Left lung (tissue), 10 donors: ENCODE results near the gene RERE. TPM values are rescaled to one million over a fixed set of nuclear protein-coding genes. Genes with fewer than 3 reads are reported as not detected.
A peak's percentile ranks its signal among the peaks of the same experiment; 100 is the strongest.

Experiments used
- ATAC-seq: fragments of 200-7000 bp; cut with Tn5 transposase; one replicate; pipeline ENCODE4 v1.9.1; 2020; ENCODE audit warnings: moderate library complexity
- DNase-seq, 4 donors: peaks; one replicate each; pipeline ENCODE4 v3.0.0-alpha.2; 2013 to 2020
- H3K27ac ChIP-seq, 2 donors: fragments of 200-600 bp; sonication (generic) in 1 of 2; one replicate each; pipeline versions ENCODE4 v1.5.0 to v1.8.0; 2020 to 2021
- H3K27me3 ChIP-seq, 2 donors: fragments of 200-600 bp; sonication (generic) in 1 of 2; one replicate each; pipeline versions ENCODE4 v1.5.0 to v1.8.0; 2020 to 2021
- H3K36me3 ChIP-seq, 2 donors: fragments of 200-600 bp; sonication (generic) in 1 of 2; one replicate each; pipeline versions ENCODE4 v1.5.0 to v1.8.0; 2020 to 2021
- H3K4me1 ChIP-seq, 2 donors: fragments of 200-600 bp; one replicate each; pipeline ENCODE4 v1.8.0; 2021
- H3K4me3 ChIP-seq, 2 donors: fragments of 200-600 bp; sonication (generic) in 1 of 2; one replicate each; pipeline versions ENCODE4 v1.5.0 to v1.8.0; 2020 to 2021; ENCODE audit warnings: mild to moderate bottlenecking in 1 of 2
- H3K9me3 ChIP-seq, 2 donors: fragments of 200-600 bp; sonication (generic) in 1 of 2; one replicate each; pipeline versions ENCODE4 v1.5.0 to v1.8.0; 2020 to 2021
- intact Hi-C, 2 donors: fragments of 100-400 bp; cut with DNase I; formaldehyde crosslinking; loops; one replicate each; pipeline versions ENCODE4 v1.11.2 to v1.14.2; 2022
- polyA plus RNA-seq, 6 donors: library from polyadenylated mRNA; unstranded; fragments of 120-200 nt; gene quantifications; one replicate each; pipeline ENCODE4 v1.2.1, GENCODE V29; 2013; ENCODE audit not compliant: insufficient read length in 6 of 6
- total RNA-seq, 2 donors: library from RNA; stranded (reverse); fragmentation: NEBNext Ultra II Directional; extraction: Animal tissue kit (Norgen Biotek cat#: 25700); gene quantifications; one replicate each; pipeline ENCODE4 v1.2.1, GENCODE V29; 2021
- TF ChIP-seq, protein P1 (sequence below), 2 donors: fragments of 200-600 bp; sonication (generic) in 1 of 2; IDR thresholded peaks; one replicate each; pipeline versions ENCODE4 v1.5.0 to v1.8.0; 2021; ENCODE audit warnings: antibody characterized with exemption in 2 of 2
- donor health status: DM: no; HTN: yes; CAD: no.
- donor health status: DM: no; HTN: no; CAD: no.

Gene RERE
- total and polyA plus RNA-seq, 8 donors, result 73.3 to 135 (median 130) TPM

DNA sequence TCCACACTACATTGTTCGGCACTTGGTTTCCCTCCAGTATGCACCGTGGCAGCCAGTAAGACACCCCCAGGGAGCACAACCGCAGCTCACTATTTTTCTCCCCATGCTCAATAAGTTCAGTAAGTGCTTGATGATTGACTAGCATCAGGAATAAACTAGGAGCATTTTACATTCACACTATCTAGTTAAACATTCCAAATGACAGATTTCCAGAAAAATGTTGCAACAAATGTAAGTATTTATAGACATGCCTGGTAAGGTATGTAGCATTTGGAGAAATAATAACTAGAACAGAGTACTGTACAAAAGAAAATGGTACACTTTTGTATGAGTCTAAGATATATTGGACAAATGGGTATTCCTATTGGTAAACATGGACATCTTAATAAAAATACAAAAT is 406.6 kb downstream of the RERE start:
- peak overlapping the region in 1 of 2 donors; percentile 48 for H3K27ac ChIP-seq
- TF ChIP-seq, protein P1, sequence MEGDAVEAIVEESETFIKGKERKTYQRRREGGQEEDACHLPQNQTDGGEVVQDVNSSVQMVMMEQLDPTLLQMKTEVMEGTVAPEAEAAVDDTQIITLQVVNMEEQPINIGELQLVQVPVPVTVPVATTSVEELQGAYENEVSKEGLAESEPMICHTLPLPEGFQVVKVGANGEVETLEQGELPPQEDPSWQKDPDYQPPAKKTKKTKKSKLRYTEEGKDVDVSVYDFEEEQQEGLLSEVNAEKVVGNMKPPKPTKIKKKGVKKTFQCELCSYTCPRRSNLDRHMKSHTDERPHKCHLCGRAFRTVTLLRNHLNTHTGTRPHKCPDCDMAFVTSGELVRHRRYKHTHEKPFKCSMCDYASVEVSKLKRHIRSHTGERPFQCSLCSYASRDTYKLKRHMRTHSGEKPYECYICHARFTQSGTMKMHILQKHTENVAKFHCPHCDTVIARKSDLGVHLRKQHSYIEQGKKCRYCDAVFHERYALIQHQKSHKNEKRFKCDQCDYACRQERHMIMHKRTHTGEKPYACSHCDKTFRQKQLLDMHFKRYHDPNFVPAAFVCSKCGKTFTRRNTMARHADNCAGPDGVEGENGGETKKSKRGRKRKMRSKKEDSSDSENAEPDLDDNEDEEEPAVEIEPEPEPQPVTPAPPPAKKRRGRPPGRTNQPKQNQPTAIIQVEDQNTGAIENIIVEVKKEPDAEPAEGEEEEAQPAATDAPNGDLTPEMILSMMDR (IDR thresholded peaks at IDR 0.05), result no peak
- ATAC-seq (no peak), DNase-seq (no peak)
- H3K9me3 ChIP-seq, result no peaks in the 10 kb centered on the region
- intact Hi-C loops, result no loop called here
- peaks cover 31 to 76% of the 10 kb centered on the region in 2 donors for H3K4me1 ChIP-seq
- peaks cover 0 to 45% of the 10 kb centered on the region in 2 donors for H3K36me3 ChIP-seq
- no peaks in the 10 kb centered on the region for H3K27me3 ChIP-seq
- no peak overlapping the region for H3K4me3 ChIP-seq

DNA sequence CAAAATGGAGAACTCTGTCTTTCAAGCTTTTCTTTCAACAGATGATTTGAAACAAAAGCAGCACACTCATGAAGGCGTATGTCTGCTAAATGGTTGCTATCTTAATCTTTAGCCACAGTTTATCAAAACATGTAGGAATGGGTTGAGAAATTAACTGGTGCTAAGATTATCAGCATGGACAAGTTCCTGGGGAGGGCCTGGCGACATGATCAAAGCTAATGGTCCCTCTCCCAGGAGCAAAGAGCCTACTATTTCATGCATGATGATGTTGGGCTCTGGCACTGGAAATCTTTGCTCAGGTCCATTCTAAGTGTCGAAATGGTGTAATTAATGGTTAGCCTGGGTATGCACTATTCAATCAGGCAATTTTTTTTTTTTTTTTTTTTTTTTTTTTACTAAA is 407.8 kb downstream of the RERE start:
- intact Hi-C loops, result no loop called here
- DNase-seq (no peak), ATAC-seq (no peak)
- Histone ChIP-seq H3K27ac (peak overlapping the region; percentile 70 to 73), H3K4me3 (no peak overlapping the region), H3K9me3 (no peaks in the 10 kb centered on the region), H3K4me1 (peaks cover 31 to 75% of the 10 kb centered on the region in 2 donors), H3K27me3 (no peaks in the 10 kb centered on the region), H3K36me3 (peaks cover 0 to 54% of the 10 kb centered on the region in 2 donors)
- TF ChIP-seq, protein P1 (IDR thresholded peaks at IDR 0.05), result no peak

DNA sequence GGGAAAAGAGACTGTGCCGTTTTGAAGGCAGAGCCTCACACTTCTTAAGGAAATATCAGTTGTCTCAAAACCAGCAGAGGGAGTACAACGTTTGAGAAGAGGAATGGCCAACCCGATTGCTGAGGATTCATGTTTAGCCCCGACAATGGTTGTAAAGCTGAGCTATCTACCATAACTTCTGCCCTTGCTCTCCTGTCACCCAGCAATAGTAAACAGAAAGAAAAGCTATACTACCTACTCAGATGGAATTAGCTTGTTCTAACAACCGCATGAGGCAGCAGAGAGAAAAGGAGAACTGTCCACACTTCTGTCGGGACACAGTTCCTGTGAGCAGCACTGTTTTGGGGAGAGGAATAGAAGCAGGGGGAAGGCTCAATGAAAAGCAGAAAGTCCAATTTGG is 408.3 kb downstream of the RERE start:
- peak; percentile 75 for ATAC-seq
- Histone ChIP-seq H3K4me3 (no peak overlapping the region), H3K36me3 (peaks cover 0 to 55% of the 10 kb centered on the region in 2 donors), H3K9me3 (no peaks in the 10 kb centered on the region), H3K4me1 (peaks cover 31 to 75% of the 10 kb centered on the region in 2 donors), H3K27me3 (no peaks in the 10 kb centered on the region), H3K27ac (peak overlapping the region; percentile 70 to 73)
- DNase-seq, result no peak
- TF ChIP-seq, protein P1 (IDR thresholded peaks at IDR 0.05), result peak; percentile 23 to 30
- intact Hi-C loops, result no loop called here

DNA sequence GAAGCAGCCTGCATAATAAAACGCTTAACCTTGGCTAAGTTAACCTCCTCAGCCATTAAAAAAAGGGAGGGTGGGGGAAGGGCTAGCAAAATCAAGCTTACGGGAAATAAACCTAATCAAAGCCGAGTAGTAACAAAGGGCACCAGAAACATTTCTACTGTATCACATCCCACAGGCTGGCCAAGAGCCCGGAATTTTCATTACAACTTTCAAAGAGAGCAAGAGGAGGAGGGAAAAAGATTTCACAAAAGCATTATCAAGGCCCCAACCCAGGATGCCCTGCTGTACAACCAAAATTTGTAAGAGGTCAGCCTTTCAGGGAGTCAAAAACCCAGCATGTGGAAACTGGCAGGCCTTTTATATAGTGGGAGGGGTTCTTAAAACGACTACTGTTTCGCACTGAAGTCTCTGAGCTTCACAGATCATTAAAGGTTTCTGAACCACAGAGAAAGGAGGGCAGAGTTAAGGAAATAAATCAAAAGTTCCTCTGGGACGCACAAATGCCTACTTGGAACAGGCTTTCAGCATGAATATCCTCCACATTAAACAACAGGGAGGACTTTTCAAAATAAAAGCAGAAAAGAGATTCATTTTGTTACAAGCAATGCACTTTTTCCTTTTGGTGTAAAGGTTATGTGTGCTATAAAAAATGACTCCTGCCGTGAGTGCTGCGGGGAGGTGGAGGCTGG is 409.1 kb downstream of the RERE start:
- Histone ChIP-seq H3K4me1 (peaks cover 31 to 71% of the 10 kb centered on the region in 2 donors), H3K36me3 (peaks cover 0 to 51% of the 10 kb centered on the region in 2 donors), H3K4me3 (no peak overlapping the region), H3K9me3 (no peaks in the 10 kb centered on the region), H3K27me3 (no peaks in the 10 kb centered on the region), H3K27ac (peak overlapping the region; percentile 70 to 73)
- intact Hi-C loops, result no loop called here
- TF ChIP-seq, protein P1 (IDR thresholded peaks at IDR 0.05), result no peak
- ATAC-seq (peak; percentile 56), DNase-seq (peak in 2 of 4 donors; percentile 64 to 66)

DNA sequence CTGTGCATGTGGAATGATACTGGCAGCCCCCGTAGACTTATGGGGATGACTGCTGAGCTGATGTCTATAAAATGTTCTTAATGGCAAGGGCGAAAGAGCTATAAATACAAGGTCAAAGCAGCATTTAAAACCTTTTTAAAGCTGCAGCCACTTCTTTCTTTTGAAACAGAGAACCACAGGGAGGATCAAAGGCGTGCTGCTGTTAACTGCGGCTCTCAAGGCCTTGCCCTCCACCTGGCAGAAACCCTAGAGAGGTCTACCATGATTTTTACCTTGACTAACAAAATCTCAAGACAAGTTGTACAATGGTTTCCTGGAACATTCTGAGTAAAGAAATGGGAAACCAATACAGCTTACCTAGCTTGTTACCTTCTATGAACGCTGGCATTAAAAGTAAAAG is 409.8 kb downstream of the RERE start:
- Histone ChIP-seq H3K9me3 (no peaks in the 10 kb centered on the region), H3K27ac (peak overlapping the region; percentile 70 to 73), H3K36me3 (peaks cover 0 to 48% of the 10 kb centered on the region in 2 donors), H3K27me3 (no peaks in the 10 kb centered on the region), H3K4me1 (peaks cover 31 to 65% of the 10 kb centered on the region in 2 donors), H3K4me3 (no peak overlapping the region)
- TF ChIP-seq, protein P1 (IDR thresholded peaks at IDR 0.05), result no peak
- no peak for DNase-seq
- ATAC-seq, result peak; percentile 5
- intact Hi-C loops, result no loop called here
